Lung microvascular endothelial cell (primary cell): ENCODE data around the gene AMZ1. TPM values are rescaled to one million over a fixed set of nuclear protein-coding genes. Genes with fewer than 3 reads are reported as not detected.
A peak's percentile ranks its signal among the peaks of the same experiment; 100 is the strongest.
"Not testable (repeated sequence)": the region's sequence is repeated elsewhere in the genome, so short reads cannot be mapped to it uniquely, and the experiment has no call there.

Experiments
- DNase-seq, 2 donors: peaks; one replicate each; pipeline versions ENCODE4 v3.0.0 to v3.0.0-alpha.2; 2010; ENCODE audit warnings: low read depth in 2 of 2
- total RNA-seq: library from RNA; depleted of rRNA; stranded (reverse); fragments of >200 nt; gene quantifications from 2 replicates; pipeline ENCODE4 v1.2.1, GENCODE V29; 2014

The AMZ1 gene
- total RNA-seq, 1 donor from 2014 or later: not detected

DNA sequence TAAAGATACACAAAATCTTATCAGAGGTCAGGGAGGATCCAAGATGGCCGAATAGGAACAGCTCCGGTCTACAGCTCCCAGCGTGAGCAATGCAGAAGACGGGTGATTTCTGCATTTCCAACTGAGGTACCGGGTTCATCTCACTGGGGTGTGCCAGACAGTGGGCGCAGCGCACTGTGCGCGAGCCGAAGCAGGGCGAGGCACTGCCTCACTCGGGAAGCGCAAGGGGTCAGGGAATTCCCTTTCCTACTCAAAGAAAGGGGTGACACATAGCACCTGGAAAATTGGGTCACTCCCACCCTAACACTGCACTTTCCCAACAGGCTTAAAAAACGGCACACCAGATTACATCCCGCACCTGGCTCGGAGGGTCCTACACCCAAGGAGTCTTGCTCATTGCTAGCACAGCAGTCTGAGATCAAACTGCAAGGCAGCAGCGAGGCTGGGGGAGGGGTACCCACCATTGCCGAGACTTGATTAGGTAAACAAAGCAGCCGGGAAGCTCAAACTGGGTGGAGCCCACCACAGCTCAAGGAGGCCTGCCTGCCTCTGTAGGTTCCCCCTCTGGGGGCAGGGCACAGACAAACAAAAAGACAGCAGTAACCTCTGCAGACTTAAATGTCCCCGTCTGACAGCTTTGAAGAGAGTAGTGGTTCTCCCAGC, 55.7 kb downstream of the AMZ1 start:
- not testable (repeated sequence) for DNase-seq

DNA sequence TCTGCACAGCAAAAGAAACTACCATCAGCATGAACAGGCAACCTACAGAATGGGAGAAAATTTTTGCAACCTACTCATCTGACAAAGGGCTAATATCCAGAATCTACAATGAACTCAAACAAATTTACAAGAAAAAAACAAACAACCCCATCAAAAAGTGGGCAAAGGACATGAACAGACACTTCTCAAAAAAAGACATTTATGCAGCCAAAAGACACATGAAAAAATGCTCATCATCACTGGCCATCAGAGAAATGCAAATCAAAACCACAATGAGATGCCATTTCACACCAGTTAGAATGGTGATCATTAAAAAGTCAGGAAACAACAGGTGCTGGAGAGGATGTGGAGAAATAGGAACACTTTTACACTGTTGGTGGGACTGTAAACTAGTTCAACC, 60.7 kb downstream of the AMZ1 start:
- DNase-seq: not testable (repeated sequence)

DNA sequence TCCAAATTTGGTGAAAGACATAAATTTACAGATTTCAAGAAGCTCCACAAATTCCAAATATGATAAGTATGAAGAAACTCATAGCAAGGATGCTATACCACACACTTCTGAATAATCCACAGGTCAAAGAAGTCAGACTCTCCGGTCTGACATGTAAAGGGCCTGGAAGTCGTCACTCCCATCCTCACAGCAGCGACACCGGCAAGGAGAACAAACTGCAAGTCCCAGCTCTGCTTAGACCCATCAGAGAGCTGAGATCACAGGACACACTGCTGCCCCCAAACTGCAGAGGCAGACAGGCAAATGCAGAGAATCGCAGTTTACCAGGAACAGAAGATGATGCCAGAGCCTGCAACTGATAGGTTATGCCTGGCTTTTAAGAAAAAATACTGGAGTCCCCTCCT, 62.0 kb downstream of the AMZ1 start:
- no peak for DNase-seq

DNA sequence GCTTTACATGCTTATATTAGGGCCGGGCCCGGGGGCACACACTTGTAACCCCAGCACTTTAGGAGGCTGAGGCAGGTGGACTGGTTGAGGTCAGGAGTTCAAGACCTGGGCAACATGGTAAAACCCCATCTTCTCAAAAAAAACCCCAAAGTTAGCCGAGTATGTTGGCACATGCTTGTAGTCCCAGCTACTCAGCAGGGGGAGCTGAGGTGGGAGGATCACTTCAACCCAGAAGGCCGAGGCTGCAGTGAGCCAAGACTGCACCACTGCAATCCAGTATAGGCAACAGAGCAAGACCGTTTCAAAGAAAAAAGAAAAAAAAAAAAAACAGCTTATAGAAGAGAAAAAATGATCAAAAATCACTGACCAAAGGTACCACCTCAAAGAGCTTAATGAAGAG, 63.1 kb downstream of the AMZ1 start:
- DNase-seq: no peak

DNA sequence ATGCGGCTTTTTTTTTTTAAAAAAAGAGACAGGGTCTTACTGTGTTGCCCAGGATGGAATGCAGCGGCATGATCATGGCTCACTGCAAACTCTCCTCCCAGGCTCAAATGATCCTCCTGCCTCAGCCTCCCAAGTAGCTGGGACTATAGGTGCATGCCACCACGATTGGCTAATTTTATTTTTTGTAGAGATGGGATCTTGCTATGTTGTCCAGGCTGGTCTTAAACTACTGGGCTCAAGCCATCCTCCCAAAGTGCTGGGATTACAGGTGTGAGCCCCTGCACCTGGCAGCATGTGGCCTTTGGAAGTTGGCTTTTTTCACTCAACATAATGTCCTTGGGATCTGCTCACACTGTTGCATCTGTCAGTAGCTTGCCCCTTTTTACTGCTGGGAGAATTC, 65.1 kb downstream of the AMZ1 start:
- no peak for DNase-seq

DNA sequence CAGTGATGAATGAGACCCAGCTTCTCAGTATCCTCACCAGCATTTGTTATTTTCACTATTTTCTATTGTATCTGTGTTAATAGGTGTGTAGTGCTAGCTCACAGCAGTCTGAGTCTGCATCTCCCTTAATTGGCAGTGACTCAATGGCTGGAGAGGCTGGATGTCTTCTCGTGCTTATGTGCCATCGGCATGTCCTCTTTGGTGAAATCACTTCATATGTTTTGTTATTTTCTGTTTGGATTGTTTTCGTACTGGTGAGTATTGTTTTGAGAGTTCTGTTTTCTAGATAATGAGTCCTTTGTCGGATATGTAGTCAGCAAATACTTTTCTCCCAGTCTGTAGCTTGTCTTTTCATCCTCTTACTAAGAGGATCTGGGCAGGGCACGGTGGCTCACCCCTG, 66.1 kb downstream of the AMZ1 start:
- DNase-seq: no peak

DNA sequence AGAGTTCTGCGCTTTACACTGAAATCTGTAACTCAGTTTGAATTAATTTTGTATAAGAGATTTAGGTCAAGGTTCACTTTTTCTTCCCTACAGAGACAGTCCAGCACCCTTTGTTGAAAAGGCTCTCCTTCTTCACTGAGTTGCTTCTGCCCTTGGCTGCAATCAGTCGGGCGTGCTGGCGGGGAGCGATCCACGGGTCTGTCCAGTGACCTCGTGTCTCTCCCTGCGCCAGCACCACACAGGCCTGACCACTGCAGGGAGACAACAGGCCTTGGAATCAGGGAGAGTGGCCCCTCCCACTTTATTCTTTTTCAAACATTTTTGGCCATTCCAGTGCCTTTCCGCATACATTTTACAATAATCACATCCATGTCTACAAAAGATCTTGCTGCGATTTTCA, 66.9 kb downstream of the AMZ1 start:
- DNase-seq: no peak

DNA sequence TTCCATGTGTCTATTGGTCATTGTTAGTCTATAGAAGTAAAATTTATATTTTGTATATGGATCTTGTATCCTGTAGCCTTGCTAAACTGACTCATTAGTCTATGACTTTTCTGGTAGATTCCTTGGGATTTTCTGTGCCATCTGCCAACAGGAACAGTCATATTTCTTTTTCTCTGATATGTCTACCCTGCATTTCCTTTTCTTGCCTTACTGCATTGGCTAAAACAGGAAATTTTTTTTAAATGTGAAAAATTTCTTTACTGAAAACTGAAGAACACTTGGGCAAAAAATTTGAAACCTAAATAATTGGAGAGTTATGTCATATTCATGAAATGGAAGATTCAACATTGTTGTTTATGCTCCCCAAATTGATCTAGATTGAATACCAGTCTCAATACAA, 67.5 kb downstream of the AMZ1 start:
- no peak for DNase-seq

DNA sequence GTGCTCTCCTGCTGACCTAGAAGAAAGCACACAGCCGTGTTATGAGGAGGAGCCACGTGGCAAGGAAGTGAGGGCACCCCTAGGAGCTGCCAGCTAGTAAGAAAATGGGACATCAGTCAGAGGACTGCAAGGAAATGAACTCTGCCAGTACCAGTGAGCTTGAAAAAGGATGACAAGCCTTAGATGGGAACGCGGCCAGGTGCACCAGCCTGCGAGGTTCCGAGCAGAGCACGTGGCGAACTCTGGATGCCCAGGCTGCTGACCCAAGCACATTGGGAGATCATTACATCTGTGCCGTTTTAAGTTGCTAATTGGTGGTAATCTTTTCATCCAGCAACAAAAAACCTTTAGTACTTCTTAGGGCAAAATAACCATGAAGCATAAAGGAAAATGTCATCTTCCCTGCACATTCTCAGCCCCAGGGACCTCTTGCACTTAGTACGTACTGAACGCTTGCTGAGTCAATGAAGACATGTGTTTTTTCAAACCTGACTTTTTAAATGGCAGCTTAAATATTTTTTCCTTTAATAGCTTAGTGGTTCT, 69.4 kb downstream of the AMZ1 start:
- DNase-seq: peak; percentile 63 to 66

DNA sequence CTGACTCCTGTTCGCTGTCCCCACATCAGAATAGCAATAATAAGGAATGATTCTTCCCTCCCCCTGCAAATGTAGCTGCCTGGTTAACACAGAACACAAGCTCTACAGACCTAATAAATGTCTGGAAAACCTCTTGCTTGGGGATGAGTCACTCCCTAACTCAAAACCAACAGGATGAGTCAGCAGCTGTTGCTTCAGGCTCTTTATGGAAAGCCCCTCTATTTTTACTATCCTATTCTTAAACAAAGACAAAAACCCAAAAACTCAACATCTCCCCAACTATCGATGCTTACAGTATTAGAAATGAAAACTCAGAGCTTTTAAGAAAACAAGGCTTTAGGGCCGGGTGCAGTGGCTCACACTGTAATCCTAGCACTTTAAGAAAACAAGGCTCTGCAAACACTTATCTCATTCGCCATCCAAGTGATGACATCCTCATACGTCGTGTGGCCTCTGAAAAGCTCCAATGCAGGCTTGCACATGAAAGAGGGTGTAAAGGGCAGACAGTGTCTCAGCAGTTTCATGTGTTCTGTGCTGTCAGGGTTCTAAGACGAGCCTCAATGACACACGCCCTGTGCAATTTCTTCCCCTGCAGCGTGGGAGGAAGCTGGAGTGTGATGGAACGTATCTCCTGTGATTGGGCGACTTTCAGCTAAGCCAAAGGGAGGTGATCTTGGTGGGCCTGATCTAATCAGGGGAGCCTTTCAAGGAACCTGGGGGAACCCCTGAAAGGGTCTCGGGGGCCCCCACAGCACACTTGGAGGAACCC, 70.1 kb downstream of the AMZ1 start:
- peak; percentile 83 to 95 for DNase-seq

DNA sequence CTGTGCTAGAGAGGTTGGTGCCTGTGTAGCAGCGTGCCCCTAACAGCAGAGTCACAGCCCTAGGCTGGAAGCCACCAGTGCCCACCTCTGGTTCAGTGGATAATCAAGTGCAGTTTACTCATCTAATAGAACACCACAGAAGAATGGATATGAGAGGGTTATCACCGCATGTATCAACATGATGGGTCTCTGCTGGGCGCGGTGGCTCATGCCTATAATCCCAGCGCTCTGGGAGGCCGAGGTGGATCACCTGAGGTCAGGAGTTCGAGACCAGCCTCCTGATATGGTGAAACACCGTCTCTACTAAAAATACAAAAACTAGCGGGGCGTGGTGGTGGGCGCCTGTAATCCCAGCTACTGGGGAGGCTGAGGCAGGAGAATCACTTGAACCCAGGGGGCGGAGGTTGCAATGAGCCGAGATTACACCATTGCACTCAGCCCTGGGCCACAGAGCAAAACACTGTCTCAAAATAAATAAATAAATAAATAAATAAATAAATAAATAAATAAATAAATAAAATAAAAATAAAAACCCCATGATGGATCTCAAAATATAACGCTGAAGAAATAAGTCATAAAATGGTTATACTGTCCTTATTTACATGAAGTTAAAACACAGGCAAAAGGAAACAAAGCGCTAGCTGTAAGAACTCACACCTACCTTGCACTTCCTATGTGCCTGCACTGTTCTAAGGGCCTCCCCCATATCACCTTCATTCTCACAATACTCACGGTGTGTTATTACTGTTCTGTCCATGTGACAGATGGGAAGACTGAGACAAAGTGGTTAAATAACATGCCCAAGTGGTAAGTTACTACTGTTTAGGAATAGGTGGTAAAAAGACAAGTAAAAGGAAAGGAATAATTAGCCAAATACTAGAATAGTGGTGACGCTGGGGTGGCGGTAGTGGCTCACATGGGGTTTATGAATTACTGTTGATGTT, 70.9 kb downstream of the AMZ1 start:
- no peak for DNase-seq

DNA sequence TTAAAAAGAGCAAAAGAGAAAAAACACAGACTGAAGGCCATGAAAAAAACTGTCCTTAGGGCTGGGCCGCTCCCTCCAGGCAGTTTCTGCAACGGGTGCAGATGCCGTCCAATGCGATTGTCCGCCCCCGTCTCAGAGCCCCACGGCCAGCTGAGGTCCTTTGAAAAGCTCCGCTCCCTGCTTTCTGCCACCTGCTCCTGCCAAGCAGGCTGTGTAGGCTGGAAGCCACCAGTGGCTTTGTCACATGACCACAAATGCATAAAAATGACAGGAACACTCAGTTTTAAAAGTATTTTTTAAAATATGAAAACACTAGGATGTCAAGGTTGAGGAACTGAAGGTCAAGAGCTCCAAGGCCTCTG, 71.7 kb downstream of the AMZ1 start:
- DNase-seq: no peak

DNA sequence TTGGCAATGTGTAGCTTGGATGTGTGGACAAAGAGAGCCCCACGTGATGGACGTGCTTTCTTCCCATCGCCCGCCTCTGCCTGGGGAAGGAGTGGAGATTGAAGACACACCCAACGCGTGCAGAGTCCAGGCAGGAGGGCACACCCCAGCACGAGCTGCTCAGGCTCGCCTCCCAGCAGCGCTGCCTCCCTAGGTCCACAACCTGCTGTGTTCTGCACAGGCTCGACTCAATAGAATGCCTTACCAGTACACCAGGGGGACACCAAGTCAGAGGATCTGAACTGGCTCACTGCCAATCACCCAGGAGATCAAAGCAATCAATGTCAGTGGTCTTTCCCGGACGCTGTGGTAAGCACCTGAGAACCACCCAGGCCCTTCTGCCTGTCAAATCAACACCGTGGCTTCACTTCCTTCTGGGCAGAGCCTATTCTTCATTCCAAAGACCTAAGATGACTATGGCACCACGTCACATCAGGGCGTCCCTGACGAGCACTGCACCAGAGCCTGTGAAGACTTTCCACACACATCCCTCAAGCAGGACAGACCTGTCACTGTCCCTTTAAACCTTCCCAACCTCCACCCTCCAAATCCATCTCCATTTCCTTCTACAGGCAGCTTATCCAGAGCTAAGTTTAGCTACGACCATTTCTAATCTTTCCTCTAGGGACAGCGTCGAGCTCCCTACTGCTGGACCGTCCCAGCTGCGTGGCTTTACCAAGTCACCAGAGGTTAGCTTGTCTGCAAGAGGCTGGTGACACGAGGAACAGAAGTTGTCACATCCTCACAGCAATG, 72.3 kb downstream of the AMZ1 start:
- DNase-seq: peak; percentile 49 to 57

DNA sequence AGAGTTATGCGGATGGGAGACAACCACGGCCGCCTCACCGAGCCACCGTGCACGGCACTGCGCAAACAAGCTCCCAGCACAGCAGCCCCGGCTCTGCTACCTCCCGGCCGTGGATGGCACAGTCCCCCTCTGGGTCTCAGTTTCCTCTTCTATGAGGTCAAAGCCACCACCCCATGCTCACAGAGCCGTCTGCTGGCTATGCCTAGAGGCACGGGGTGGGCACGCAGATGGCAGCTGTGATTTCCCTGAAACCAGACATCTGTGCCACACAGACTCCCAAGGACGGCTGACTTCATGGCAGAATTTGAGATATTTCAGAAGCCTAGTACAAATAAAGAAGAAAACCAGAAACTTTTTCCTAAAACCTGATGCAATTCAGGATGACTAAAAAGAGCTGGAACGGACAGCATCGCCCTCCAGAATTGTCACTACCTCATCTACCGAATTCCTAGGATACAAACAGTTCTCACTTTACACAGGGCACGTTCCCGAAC, 73.2 kb downstream of the AMZ1 start:
- no peak for DNase-seq

DNA sequence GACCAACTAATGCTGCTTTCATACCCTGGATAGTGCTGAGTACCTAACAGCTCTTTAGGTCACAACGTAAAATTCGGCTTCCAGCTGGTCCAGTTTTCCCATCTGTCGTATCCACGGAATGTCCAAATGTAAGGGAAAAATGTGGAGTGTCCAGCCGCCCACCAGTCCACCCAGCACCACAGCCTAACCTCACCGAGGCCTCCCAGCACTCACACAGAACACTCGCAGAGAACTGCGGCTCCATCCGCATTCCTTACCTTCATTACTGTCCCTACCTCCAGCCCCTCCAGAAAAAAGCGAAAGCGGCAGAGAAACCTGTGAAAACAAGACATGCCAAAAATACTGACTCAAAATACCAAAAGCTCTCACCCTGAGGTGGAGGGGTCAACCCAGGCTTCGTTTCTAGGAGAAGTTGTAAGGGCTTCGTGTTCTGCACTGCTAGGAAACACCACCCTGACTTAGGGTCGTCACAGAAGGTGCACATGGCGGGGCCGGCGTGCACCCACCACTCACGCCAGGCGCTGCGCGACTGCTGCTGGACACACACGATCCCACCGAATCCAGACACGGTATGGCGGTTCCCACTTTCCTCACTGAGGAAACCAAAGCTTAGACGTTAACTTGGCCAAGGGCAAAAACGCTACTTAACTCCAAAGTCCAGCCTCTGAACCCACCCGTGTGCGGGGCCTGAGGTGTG, 73.9 kb downstream of the AMZ1 start:
- peak in 1 of 2 donors; percentile 9 for DNase-seq

DNA sequence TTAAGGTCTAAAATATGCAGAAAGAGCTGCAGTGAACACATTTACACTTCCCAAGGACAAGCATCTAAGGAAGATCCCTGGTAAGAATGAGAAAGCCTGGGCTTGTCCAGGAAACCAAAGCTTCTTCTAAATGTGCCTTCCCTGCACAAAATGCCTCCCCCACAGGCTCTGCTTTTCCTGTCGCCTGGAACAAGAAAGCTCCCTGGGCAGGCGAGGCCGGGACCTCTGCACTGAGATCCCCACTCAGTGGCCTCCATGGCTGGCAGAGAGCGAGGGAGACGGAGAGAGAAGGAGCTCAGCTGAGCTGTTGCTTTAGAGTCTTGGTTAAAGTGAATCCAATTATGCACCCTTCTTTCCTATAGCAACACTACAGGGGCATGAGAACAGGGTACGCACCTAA, 75.6 kb downstream of the AMZ1 start:
- DNase-seq: peak in 1 of 2 donors; percentile 17

DNA sequence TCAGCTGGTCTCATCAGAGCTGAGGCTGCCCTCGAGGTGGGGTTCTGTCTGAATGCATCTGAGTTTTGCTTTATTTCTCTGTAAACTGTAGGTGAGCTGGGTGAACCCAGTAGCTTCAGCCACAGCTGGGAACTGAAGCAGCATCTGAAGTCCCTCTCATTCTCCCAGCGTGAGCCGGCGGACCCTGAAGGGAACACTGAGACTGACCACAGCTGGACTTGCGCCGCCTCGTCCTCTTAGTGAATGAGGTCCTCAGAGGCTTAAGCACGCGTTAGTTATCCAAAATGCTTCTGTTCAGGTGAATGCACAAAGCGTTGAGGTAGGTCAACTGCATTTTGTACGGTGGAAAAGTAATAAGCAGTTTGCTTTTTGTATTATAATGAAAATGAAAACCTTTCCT, 76.6 kb downstream of the AMZ1 start:
- DNase-seq: no peak
